H1 (cell line): ENCODE data around the gene TBC1D25. TPM values are rescaled to one million over a fixed set of nuclear protein-coding genes. Genes with fewer than 3 reads are reported as not detected.

Experiments used
- BACH1 ChIP-seq: IDR thresholded peaks from 2 replicates; pipeline ENCODE4 v1.6.1; 2012; ENCODE audit warnings: low read length, improper control_type of control experiment
- EGR1 ChIP-seq: IDR thresholded peaks from 2 replicates; pipeline ENCODE4 v1.6.1; 2011; ENCODE audit warnings: low read depth, low read length, borderline replicate concordance
- SAP30 ChIP-seq: fragments of 300-600 bp; sonication (generic); IDR thresholded peaks from 2 replicates; pipeline ENCODE4 v1.7.1; 2012; ENCODE audit warnings: low read length, moderate library complexity, mild to moderate bottlenecking, inconsistent platforms; ENCODE audit not compliant: insufficient read depth, insufficient replicate concordance
- SIN3A ChIP-seq, 2 experiments: IDR thresholded peaks in 1 of 2; conservative IDR thresholded peaks in 1 of 2; 2 replicates each; pipeline ENCODE4 v1.6.1; 2011 to 2012; ENCODE audit warnings: low read length in 2 of 2, improper control_type of control experiment in 1 of 2, low read depth in 1 of 2, mild to moderate bottlenecking in 1 of 2
- polyA plus RNA-seq, 7 experiments: library from polyadenylated mRNA; depleted of rRNA in 3 of 7; stranded (reverse) in 5 of 7; unstranded in 2 of 7; fragments of >200 nt in 5 of 7; fragments of 200-250 nt in 2 of 7; gene quantifications; 1 replicate in 5 of 7; 2 replicates in 1 of 7; 4 replicates in 1 of 7; pipeline versions ENCODE4 v1.2.1 to v1.2.3, GENCODE V29; 2011 to 2013; ENCODE audit warnings: missing spikeins in 2 of 7, mixed read lengths in 2 of 7
- total RNA-seq: library from RNA; stranded (reverse); fragmentation: NEBNext Ultra II Directional; extraction: Animal tissue kit (Norgen Biotek cat#: 25700); gene quantifications from 2 replicates; pipeline ENCODE4 v1.2.1, GENCODE V29; 2021
- TF ChIP-seq, protein P1 (sequence below): fragments of 300-600 bp; sonication (generic); IDR thresholded peaks from 2 replicates; pipeline ENCODE4 v1.7.1; 2012; ENCODE audit warnings: low read length, moderate library complexity, mild to moderate bottlenecking, inconsistent platforms; ENCODE audit not compliant: insufficient replicate concordance

The TBC1D25 gene
- total and polyA plus RNA-seq, 2 of the 8 experiments (the other 6 are each of a cell fraction or from before 2014, with no cell fraction given), result 6.5 to 6.8 TPM

DNA sequence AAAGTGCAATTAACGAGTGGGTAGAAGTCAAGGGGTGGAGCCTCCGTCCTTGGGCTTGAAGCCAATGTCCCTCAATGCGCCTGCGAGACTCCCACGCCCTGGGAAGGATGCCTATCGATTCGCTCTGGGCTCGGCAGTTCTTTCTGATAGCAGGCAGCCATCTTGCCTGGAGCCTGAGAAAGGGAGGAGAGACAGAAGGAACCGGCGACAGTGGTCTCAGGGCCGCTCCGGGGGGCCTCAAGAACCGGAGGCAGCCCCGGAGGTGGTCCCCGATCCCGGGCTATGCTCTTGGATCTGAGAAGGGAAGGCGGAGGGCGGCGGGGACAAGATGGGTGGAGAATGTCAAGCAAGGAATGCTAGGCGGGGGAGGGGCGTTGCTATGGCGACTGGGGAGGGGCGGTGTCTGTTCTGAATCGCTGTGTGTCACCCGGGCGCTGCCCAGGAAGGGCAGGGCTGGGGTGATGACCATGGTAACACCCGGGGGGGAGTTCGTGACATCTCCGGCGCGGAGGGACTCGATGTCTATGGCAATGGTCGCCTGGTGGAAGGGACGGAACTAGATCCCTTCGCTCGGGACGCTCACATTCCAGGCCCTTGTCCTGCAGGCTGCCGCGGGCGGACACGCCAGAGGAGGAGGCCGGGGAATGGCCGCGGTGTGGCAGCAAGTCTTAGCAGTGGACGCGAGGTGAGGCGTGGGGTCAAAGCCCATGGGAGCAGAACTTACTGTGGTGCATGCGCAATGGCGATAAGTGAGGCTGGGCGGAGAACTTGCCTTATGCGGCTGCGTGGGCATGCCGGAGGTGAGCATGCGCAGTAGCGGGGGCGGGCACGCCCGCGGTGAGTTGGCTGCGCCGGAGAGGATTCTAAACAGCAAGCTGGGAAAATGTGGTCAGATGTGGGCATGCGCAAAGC lies 58.1 kb downstream of the TBC1D25 start, which contains the start of gene WDR13 (continued):
- TF ChIP-seq EGR1, result peak; percentile 73; the same call in 1 of the 2 replicates
- TF ChIP-seq BACH1, result peak; percentile 45; the same call in 1 of the 2 replicates
- TF ChIP-seq, protein P1, sequence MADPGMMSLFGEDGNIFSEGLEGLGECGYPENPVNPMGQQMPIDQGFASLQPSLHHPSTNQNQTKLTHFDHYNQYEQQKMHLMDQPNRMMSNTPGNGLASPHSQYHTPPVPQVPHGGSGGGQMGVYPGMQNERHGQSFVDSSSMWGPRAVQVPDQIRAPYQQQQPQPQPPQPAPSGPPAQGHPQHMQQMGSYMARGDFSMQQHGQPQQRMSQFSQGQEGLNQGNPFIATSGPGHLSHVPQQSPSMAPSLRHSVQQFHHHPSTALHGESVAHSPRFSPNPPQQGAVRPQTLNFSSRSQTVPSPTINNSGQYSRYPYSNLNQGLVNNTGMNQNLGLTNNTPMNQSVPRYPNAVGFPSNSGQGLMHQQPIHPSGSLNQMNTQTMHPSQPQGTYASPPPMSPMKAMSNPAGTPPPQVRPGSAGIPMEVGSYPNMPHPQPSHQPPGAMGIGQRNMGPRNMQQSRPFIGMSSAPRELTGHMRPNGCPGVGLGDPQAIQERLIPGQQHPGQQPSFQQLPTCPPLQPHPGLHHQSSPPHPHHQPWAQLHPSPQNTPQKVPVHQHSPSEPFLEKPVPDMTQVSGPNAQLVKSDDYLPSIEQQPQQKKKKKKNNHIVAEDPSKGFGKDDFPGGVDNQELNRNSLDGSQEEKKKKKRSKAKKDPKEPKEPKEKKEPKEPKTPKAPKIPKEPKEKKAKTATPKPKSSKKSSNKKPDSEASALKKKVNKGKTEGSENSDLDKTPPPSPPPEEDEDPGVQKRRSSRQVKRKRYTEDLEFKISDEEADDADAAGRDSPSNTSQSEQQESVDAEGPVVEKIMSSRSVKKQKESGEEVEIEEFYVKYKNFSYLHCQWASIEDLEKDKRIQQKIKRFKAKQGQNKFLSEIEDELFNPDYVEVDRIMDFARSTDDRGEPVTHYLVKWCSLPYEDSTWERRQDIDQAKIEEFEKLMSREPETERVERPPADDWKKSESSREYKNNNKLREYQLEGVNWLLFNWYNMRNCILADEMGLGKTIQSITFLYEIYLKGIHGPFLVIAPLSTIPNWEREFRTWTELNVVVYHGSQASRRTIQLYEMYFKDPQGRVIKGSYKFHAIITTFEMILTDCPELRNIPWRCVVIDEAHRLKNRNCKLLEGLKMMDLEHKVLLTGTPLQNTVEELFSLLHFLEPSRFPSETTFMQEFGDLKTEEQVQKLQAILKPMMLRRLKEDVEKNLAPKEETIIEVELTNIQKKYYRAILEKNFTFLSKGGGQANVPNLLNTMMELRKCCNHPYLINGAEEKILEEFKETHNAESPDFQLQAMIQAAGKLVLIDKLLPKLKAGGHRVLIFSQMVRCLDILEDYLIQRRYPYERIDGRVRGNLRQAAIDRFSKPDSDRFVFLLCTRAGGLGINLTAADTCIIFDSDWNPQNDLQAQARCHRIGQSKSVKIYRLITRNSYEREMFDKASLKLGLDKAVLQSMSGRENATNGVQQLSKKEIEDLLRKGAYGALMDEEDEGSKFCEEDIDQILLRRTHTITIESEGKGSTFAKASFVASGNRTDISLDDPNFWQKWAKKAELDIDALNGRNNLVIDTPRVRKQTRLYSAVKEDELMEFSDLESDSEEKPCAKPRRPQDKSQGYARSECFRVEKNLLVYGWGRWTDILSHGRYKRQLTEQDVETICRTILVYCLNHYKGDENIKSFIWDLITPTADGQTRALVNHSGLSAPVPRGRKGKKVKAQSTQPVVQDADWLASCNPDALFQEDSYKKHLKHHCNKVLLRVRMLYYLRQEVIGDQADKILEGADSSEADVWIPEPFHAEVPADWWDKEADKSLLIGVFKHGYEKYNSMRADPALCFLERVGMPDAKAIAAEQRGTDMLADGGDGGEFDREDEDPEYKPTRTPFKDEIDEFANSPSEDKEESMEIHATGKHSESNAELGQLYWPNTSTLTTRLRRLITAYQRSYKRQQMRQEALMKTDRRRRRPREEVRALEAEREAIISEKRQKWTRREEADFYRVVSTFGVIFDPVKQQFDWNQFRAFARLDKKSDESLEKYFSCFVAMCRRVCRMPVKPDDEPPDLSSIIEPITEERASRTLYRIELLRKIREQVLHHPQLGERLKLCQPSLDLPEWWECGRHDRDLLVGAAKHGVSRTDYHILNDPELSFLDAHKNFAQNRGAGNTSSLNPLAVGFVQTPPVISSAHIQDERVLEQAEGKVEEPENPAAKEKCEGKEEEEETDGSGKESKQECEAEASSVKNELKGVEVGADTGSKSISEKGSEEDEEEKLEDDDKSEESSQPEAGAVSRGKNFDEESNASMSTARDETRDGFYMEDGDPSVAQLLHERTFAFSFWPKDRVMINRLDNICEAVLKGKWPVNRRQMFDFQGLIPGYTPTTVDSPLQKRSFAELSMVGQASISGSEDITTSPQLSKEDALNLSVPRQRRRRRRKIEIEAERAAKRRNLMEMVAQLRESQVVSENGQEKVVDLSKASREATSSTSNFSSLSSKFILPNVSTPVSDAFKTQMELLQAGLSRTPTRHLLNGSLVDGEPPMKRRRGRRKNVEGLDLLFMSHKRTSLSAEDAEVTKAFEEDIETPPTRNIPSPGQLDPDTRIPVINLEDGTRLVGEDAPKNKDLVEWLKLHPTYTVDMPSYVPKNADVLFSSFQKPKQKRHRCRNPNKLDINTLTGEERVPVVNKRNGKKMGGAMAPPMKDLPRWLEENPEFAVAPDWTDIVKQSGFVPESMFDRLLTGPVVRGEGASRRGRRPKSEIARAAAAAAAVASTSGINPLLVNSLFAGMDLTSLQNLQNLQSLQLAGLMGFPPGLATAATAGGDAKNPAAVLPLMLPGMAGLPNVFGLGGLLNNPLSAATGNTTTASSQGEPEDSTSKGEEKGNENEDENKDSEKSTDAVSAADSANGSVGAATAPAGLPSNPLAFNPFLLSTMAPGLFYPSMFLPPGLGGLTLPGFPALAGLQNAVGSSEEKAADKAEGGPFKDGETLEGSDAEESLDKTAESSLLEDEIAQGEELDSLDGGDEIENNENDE, result no peak
- TF ChIP-seq SAP30, result peak; percentile 44
- peak in 1 of 2 experiments; percentile 86; a peak in 2 of 4 replicates for TF ChIP-seq SIN3A (conservative IDR thresholded peaks at IDR 0.05 in 1 of 2, IDR thresholded peaks at IDR 0.05 in 1 of 2; ENCODE audit: low read depth in 1 of 2, low read length in 2 of 2)
